ENCODE results near the gene RAMP2. TPM values are rescaled to one million over a fixed set of nuclear protein-coding genes. Genes with fewer than 3 reads are reported as not detected.

Gene RAMP2, protein sequence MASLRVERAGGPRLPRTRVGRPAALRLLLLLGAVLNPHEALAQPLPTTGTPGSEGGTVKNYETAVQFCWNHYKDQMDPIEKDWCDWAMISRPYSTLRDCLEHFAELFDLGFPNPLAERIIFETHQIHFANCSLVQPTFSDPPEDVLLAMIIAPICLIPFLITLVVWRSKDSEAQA
- total RNA-seq = 10 to 100 TPM; 55.0 to 66.6 TPM
- polyA plus RNA-seq = 100 to 1,000 TPM in 1 of 2 donors, 10 to 100 TPM in 1; 43.8 to 101 TPM
- long read RNA-seq, donor 1, transcript RAMP2-201 (4 exons, 780 nt) = major isoform, 98 of 176 reads
- long read RNA-seq, donor 1, transcript RAMP2-203 (3 exons, 573 nt) = minor isoform, 10 of 176 reads
- long read RNA-seq, donor 1, transcript RAMP2-205 (4 exons, 858 nt) = minor isoform, 7 of 176 reads
- long read RNA-seq, donor 1, partial matches to known transcripts = 60 of 176 reads
- long read RNA-seq, donor 1, other reads (novel, unspliced or antisense) = 0 of 176 reads
- long read RNA-seq, donor 2, transcript RAMP2-201 (4 exons, 780 nt) = major isoform, 50 of 61 reads
- long read RNA-seq, donor 2, partial matches to known transcripts = 8 of 61 reads
- long read RNA-seq, donor 2, other reads (novel, unspliced or antisense) = 0 of 61 reads
- long read RNA-seq, donor 3, transcript RAMP2-201 (4 exons, 780 nt) = major isoform, 67 of 111 reads
- long read RNA-seq, donor 3, transcript RAMP2-203 (3 exons, 573 nt) = minor isoform, 8 of 111 reads
- long read RNA-seq, donor 3, partial matches to known transcripts = 33 of 111 reads
- long read RNA-seq, donor 3, other reads (novel, unspliced or antisense) = 0 of 111 reads
- long read RNA-seq, donor 4, transcript RAMP2-205 (4 exons, 858 nt) = minor isoform, 6 of 116 reads
- long read RNA-seq, donor 4, transcript RAMP2-201 (4 exons, 780 nt) = major isoform, 63 of 116 reads
- long read RNA-seq, donor 4, transcript RAMP2-203 (3 exons, 573 nt) = minor isoform, 6 of 116 reads
- long read RNA-seq, donor 4, partial matches to known transcripts = 39 of 116 reads
- long read RNA-seq, donor 4, other reads (novel, unspliced or antisense) = 0 of 116 reads
- long read RNA-seq, donor 5, transcript RAMP2-203 (3 exons, 573 nt) = minor isoform, 12 of 178 reads
- long read RNA-seq, donor 5, transcript RAMP2-201 (4 exons, 780 nt) = major isoform, 127 of 178 reads
- long read RNA-seq, donor 5, partial matches to known transcripts = 33 of 178 reads
- long read RNA-seq, donor 5, other reads (novel, unspliced or antisense) = 0 of 178 reads

DNA sequence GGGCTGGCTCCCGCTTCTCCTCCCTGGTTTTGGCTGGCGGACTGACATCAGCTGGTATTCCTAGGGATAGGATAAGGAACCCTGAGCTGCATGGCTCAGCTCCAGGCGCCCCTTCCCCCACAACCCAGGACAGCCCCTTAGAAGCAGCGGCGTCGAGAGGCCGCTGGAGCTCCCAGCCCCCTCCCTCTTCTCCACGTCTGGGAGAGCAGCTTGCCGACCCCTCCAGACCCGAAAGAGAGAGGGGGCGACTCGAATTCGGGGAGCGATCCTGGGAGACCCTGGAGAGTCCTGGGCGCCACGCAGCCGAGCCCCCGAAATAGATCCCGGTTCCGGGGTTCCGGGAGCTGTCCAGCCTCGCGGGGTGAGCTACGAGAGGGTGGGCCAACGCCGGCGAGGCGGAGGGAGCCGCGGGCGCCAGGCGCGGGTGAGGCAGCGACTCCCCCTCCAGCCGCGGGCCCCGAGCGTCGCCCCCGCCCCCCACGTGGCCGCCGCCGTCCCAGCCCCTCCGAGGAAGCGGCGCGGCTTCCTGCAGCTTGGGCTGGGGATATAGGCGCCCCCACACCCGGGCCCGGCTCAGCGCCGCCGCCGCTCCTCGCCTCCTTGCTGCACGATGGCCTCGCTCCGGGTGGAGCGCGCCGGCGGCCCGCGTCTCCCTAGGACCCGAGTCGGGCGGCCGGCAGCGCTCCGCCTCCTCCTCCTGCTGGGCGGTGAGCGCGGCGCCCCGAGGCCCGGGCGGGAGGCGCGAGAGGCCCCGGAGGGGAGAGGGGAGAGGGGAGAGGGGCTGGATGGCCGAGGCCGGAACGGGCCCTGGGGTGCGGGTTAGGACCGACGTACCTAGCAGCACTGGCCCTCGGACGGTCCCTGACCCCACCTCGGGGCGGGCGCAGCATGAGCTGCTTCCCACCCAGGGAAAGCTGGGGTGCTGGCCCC, at the start of gene RAMP2:
Gene RAMP2, plus strand, starts transcription at position 576 of the 930 bp plus-strand sequence. Its CDS starts 35 bp downstream, at position 611.
- TF ChIP-seq, protein P1, sequence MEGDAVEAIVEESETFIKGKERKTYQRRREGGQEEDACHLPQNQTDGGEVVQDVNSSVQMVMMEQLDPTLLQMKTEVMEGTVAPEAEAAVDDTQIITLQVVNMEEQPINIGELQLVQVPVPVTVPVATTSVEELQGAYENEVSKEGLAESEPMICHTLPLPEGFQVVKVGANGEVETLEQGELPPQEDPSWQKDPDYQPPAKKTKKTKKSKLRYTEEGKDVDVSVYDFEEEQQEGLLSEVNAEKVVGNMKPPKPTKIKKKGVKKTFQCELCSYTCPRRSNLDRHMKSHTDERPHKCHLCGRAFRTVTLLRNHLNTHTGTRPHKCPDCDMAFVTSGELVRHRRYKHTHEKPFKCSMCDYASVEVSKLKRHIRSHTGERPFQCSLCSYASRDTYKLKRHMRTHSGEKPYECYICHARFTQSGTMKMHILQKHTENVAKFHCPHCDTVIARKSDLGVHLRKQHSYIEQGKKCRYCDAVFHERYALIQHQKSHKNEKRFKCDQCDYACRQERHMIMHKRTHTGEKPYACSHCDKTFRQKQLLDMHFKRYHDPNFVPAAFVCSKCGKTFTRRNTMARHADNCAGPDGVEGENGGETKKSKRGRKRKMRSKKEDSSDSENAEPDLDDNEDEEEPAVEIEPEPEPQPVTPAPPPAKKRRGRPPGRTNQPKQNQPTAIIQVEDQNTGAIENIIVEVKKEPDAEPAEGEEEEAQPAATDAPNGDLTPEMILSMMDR (IDR thresholded peaks at IDR 0.05; ENCODE audit: control extremely low read depth, extremely low read depth) = no peak
- 3 to 6% methylated on average over 44 to 92 of the region's 92 CpGs for WGBS, 2 donors
- Histone ChIP-seq H3K27ac (ENCODE audit: low read depth in 1 of 2, low read length in 1 of 2) (peak within 1 kb of the TSS; percentile 65 to 86), H3K9me3 (ENCODE audit: control insufficient read depth in 4 of 4, insufficient read depth in 3 of 4, low read length in 3 of 4) (peaks cover 0 to 2% (median 0%) of the 10 kb centered on the region in 4 donors), H3K9ac (ENCODE audit: insufficient read depth in 1 of 2, low read length in 2 of 2) (peak within 1 kb of the TSS; percentile 33 to 62), H3K4me1 (ENCODE audit: control insufficient read depth in 5 of 5, insufficient read depth in 5 of 5, low read length in 5 of 5) (peaks cover 0 to 27% (median 9%) of the 10 kb centered on the region in 5 donors), H3K27me3 (ENCODE audit: control insufficient read depth in 3 of 3, insufficient read depth in 3 of 3, low read length in 2 of 3) (no peaks in the 10 kb centered on the region), H3K4me3 (peak within 1 kb of the TSS; percentile 54), H3K36me3 (ENCODE audit: control insufficient read depth in 4 of 4, insufficient read depth in 4 of 4, low read length in 4 of 4) (no peaks in the 10 kb centered on the region)
- DNase-seq = peak; percentile 84 to 87 (median 85)
- ATAC-seq (ENCODE audit: insufficient read depth, low FRiP score) = no peak

DNA sequence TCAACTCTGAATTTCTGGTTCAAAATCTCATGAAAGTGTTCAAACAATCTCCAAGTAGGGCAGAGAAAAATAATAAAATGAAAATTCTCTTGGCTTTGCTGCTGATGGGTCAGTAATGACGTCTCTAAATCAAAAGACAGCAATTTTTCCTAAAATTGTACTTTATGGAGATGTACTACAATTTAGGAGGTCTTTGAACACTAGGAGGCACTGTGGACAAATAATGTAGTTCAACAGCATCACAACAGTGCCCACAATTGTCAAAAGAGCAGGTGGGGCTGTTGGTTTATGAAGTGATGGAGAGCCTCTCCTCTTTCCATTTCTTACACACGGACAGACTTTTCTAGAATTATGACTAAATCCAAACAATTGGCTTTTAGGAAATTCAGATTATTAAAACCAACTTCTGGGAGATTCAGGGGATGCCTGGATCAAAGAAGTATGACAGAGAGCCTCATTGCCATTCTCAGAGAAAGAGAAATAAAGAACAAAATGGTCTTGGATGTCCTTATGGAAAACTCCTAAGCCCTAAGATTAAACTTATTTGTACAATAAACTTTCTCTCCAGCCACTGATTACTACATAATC, 39.9 kb upstream of the RAMP2 start:
- peaks cover 31 to 53% (median 43%) of the 10 kb centered on the region in 4 donors for H3K36me3 ChIP-seq (ENCODE audit: control insufficient read depth in 4 of 4, insufficient read depth in 4 of 4, low read length in 4 of 4)

More for the DNA sequence above, 39.9 kb upstream of the RAMP2 start:
- Histone ChIP-seq H3K4me1 (ENCODE audit: control insufficient read depth in 5 of 5, insufficient read depth in 5 of 5, low read length in 5 of 5) (no peaks in the 10 kb centered on the region), H3K4me3 (no peak overlapping the region), H3K9ac (ENCODE audit: insufficient read depth in 1 of 2, low read length in 2 of 2) (no peak overlapping the region), H3K9me3 (ENCODE audit: control insufficient read depth in 4 of 4, insufficient read depth in 3 of 4, low read length in 3 of 4) (no peaks in the 10 kb centered on the region), H3K27me3 (ENCODE audit: control insufficient read depth in 3 of 3, insufficient read depth in 3 of 3, low read length in 2 of 3) (no peaks in the 10 kb centered on the region), H3K27ac (ENCODE audit: low read depth in 1 of 2, low read length in 1 of 2) (no peak overlapping the region)
- DNase-seq (peak; percentile 29 to 87 (median 83)), ATAC-seq (ENCODE audit: insufficient read depth, low FRiP score) (no peak)
- 6 to 22% methylated on average over 2 of the region's 2 CpGs for WGBS, 2 donors
- TF ChIP-seq, protein P1 (IDR thresholded peaks at IDR 0.05; ENCODE audit: control extremely low read depth, extremely low read depth) = peak; percentile 56
